Bronchial epithelial cell (primary cell): Measurements from ENCODE around the gene ADGRG3. TPM values are rescaled to one million over a fixed set of nuclear protein-coding genes. Genes with fewer than 3 reads are reported as not detected.
"Not testable (repeated sequence)": the region's sequence is repeated elsewhere in the genome, so short reads cannot be mapped to it uniquely, and the experiment has no call there.

Source experiments
- DNase-seq: peaks from one replicate; pipeline ENCODE4 v3.0.0-alpha.2; 2010; ENCODE audit warnings: low read depth
- FAIRE-seq: peaks from 2 replicates; lab custom pipeline; 2011; peaks lifted over from hg19 to GRCh38; lab: Jason Lieb, UNC
- H3K27me3 ChIP-seq: 2 replicates; pipeline ENCODE4 v1.5.1; 2011; ENCODE audit warnings: low read length; ENCODE audit not compliant: control insufficient read depth, insufficient read depth
- H3K36me3 ChIP-seq: 2 replicates; pipeline ENCODE4 v1.5.1; 2011; ENCODE audit warnings: low read length; ENCODE audit not compliant: control insufficient read depth, insufficient read depth
- H3K4me3 ChIP-seq: 2 replicates; pipeline ENCODE4 v1.5.1; 2011; ENCODE audit warnings: mild to moderate bottlenecking, low read depth, low read length, control low read depth
- CTCF ChIP-seq: IDR thresholded peaks from 2 replicates; pipeline ENCODE4 v1.5.1; 2011; ENCODE audit warnings: mild to moderate bottlenecking, moderate library complexity, low read length, control low read depth, inconsistent platforms; ENCODE audit not compliant: insufficient read depth, severe bottlenecking
- total RNA-seq: library from RNA; depleted of rRNA; stranded (reverse); fragments of >200 nt; gene quantifications from 2 replicates; pipeline ENCODE4 v1.2.1, GENCODE V29; 2014

Gene ADGRG3
- total RNA-seq, 1 donor from 2014 or later, result not detected

GRCh38 chr16:57725976-57726375, 57.9 kb downstream of the ADGRG3 start:
- no peak for FAIRE-seq
- no peak for DNase-seq
- Histone ChIP-seq H3K27me3 (no peaks in the 10 kb centered on the region), H3K36me3 (no peaks in the 10 kb centered on the region), H3K4me3 (no peak overlapping the region)
- TF ChIP-seq CTCF, result no peak

GRCh38 chr16:57726433-57726947, 58.4 kb downstream of the ADGRG3 start:
- DNase-seq (no peak), FAIRE-seq (no peak)
- TF ChIP-seq CTCF, result no peak
- Histone ChIP-seq H3K27me3 (no peaks in the 10 kb centered on the region), H3K36me3 (no peaks in the 10 kb centered on the region), H3K4me3 (no peak overlapping the region)

- Histone ChIP-seq H3K36me3 (no peaks in the 10 kb centered on the region), H3K27me3 (no peaks in the 10 kb centered on the region), H3K4me3 (no peak overlapping the region)
- TF ChIP-seq CTCF, result no peak
- no peak for DNase-seq
- FAIRE-seq, result no peak
Observed at GRCh38 chr16:57727610-57728009, 59.5 kb downstream of the ADGRG3 start.

GRCh38 chr16:57728336-57729181, 60.5 kb downstream of the ADGRG3 start:
- no peak for DNase-seq
- H3K36me3 ChIP-seq, result no peaks in the 10 kb centered on the region
- TF ChIP-seq CTCF, result no peak
- no peaks in the 10 kb centered on the region for H3K27me3 ChIP-seq
- no peak for FAIRE-seq
- H3K4me3 ChIP-seq, result no peak overlapping the region

GRCh38 chr16:57729182-57729484, 61.0 kb downstream of the ADGRG3 start:
- no peak overlapping the region for H3K4me3 ChIP-seq
- TF ChIP-seq CTCF, result no peak
- H3K36me3 ChIP-seq, result no peaks in the 10 kb centered on the region
- no peaks in the 10 kb centered on the region for H3K27me3 ChIP-seq
- no peak for DNase-seq
- no peak for FAIRE-seq

- H3K27me3 ChIP-seq, H3K36me3 ChIP-seq, DNase-seq, FAIRE-seq, H3K4me3 ChIP-seq: not testable (repeated sequence)
Observed at GRCh38 chr16:57729852-57730251, 61.7 kb downstream of the ADGRG3 start.
